ENCODE data around the gene NDFIP1.

DNA sequence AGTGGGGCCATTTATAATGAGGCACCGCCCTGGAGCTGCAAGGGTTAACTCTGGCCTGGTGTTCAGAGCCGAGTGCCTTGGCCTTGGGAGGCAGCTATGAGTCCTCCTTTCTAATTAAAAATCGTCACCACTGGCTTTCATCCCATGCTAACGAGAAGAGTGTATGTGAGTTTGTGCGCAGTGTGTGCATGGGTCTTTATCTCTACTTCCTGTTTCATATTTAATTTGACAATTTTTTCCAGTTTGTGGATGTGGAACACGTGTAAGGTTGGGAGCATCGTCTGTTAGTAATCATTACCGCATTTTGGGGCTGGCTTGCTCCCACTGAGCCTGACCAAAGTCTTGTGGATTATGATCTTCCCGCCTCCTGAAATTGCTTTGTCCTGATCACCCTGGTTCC lies 76.4 kb downstream of the NDFIP1 start:
- TF ChIP-seq, protein P1, sequence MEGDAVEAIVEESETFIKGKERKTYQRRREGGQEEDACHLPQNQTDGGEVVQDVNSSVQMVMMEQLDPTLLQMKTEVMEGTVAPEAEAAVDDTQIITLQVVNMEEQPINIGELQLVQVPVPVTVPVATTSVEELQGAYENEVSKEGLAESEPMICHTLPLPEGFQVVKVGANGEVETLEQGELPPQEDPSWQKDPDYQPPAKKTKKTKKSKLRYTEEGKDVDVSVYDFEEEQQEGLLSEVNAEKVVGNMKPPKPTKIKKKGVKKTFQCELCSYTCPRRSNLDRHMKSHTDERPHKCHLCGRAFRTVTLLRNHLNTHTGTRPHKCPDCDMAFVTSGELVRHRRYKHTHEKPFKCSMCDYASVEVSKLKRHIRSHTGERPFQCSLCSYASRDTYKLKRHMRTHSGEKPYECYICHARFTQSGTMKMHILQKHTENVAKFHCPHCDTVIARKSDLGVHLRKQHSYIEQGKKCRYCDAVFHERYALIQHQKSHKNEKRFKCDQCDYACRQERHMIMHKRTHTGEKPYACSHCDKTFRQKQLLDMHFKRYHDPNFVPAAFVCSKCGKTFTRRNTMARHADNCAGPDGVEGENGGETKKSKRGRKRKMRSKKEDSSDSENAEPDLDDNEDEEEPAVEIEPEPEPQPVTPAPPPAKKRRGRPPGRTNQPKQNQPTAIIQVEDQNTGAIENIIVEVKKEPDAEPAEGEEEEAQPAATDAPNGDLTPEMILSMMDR (IDR thresholded peaks at IDR 0.05): no peak
- no peak for TF ChIP-seq EP300 (IDR thresholded peaks at IDR 0.05)
- TF ChIP-seq POLR2A (IDR thresholded peaks at IDR 0.05): no peak
- no peak for TF ChIP-seq POLR2AphosphoS5 (IDR thresholded peaks at IDR 0.05)
